ENCODE measurements around the gene SLC25A6.

DNA sequence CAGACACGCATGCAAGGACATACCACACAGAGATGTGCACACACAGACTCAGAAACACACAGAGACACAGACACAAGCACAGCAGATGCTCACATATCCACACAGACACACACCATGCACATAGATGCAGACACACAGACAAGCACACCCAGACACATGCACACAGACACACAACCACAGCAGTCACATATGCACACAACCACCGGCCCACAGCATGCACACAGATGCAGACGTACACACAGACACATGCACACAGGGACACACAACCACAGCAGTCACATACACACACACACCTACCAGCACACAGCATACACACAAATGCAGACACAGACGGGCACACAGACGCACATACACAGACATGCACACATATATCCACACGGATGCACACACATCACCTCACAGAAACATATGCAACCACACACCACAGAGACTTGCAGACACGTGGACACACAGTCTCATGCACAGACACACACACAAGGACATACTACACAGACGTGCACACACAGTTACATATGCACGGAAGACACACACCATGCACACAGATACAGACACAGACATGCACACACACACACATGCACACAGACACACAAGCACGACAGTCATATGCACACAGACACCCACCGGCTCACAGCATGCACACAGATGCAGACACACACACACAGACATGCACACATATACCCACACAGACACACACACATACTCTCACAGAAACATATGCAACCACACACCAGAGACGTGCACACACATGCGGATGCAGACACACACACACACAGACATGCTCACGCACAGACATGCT, 25.2 kb upstream of the SLC25A6 start:
- no peak for TF ChIP-seq POLR2AphosphoS5 (IDR thresholded peaks at IDR 0.05)
- TF ChIP-seq, protein P1, sequence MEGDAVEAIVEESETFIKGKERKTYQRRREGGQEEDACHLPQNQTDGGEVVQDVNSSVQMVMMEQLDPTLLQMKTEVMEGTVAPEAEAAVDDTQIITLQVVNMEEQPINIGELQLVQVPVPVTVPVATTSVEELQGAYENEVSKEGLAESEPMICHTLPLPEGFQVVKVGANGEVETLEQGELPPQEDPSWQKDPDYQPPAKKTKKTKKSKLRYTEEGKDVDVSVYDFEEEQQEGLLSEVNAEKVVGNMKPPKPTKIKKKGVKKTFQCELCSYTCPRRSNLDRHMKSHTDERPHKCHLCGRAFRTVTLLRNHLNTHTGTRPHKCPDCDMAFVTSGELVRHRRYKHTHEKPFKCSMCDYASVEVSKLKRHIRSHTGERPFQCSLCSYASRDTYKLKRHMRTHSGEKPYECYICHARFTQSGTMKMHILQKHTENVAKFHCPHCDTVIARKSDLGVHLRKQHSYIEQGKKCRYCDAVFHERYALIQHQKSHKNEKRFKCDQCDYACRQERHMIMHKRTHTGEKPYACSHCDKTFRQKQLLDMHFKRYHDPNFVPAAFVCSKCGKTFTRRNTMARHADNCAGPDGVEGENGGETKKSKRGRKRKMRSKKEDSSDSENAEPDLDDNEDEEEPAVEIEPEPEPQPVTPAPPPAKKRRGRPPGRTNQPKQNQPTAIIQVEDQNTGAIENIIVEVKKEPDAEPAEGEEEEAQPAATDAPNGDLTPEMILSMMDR (IDR thresholded peaks at IDR 0.05), result no peak

All from prostate gland (tissue), 2 donors.